HEK293T (cell line): Measurements from ENCODE around the gene ARHGAP22.

ENCODE experiments used
- CTCF ChIA-PET: fragments of 350-600 bp; formaldehyde crosslinking; extraction: SDS; loops from one replicate; lab custom pipeline; 2021; ENCODE audit warnings: antibody characterized with exemption, inconsistent platforms; lab: Yijun Ruan, JAX
- POLR2A ChIA-PET: fragments of 350-600 bp; formaldehyde crosslinking; extraction: SDS; loops from one replicate; lab custom pipeline; 2020; ENCODE audit warnings: antibody characterized with exemption, inconsistent platforms; lab: Yijun Ruan, JAX
- DNase-seq: peaks from one replicate; pipeline ENCODE4 v3.0.0; 2012; ENCODE audit warnings: mixed read lengths; ENCODE audit errors: extremely low spot score
- ARNT ChIP-seq: fragments of 450-650 bp; IDR thresholded peaks from 2 replicates; pipeline ENCODE4 v1.6.1; 2017; ENCODE audit warnings: mild to moderate bottlenecking
- BHLHE40 ChIP-seq: fragments of 450-650 bp; IDR thresholded peaks from 2 replicates; pipeline ENCODE4 v1.6.1; 2016; ENCODE audit warnings: mild to moderate bottlenecking, moderate library complexity, borderline replicate concordance
- CTBP1 ChIP-seq: fragments of 450-650 bp; IDR thresholded peaks from 2 replicates; pipeline ENCODE4 v1.6.1; 2016; ENCODE audit warnings: borderline replicate concordance
- ELF4 ChIP-seq: fragments of 450-650 bp; IDR thresholded peaks from 2 replicates; pipeline ENCODE4 v1.6.1; 2017; ENCODE audit warnings: antibody characterized with exemption
- FOXA1 ChIP-seq: fragments of 450-650 bp; IDR thresholded peaks from 2 replicates; pipeline ENCODE4 v1.6.1; 2016; ENCODE audit warnings: mild to moderate bottlenecking
- FOXK2 ChIP-seq: fragments of 450-650 bp; IDR thresholded peaks from 2 replicates; pipeline ENCODE4 v1.6.1; 2016; ENCODE audit warnings: mild to moderate bottlenecking
- FOXM1 ChIP-seq: fragments of 450-650 bp; IDR thresholded peaks from 2 replicates; pipeline ENCODE4 v1.6.1; 2017; ENCODE audit warnings: mild to moderate bottlenecking, borderline replicate concordance
- HDGF ChIP-seq: fragments of 450-650 bp; IDR thresholded peaks from 2 replicates; pipeline ENCODE4 v1.6.1; 2017; ENCODE audit warnings: antibody characterized with exemption, borderline replicate concordance
- L3MBTL2 ChIP-seq: fragments of 450-650 bp; conservative IDR thresholded peaks from 2 replicates; pipeline ENCODE4 v1.6.1; 2016; ENCODE audit warnings: mild to moderate bottlenecking
- LEF1 ChIP-seq: fragments of 450-650 bp; IDR thresholded peaks from 2 replicates; pipeline ENCODE4 v1.6.1; 2017; ENCODE audit warnings: mild to moderate bottlenecking, borderline replicate concordance
- NFRKB ChIP-seq: fragments of 450-650 bp; IDR thresholded peaks from 2 replicates; pipeline ENCODE4 v1.6.1; 2016; ENCODE audit warnings: mild to moderate bottlenecking, moderate library complexity
- PKNOX1 ChIP-seq: fragments of 450-650 bp; IDR thresholded peaks from 2 replicates; pipeline ENCODE4 v1.6.1; 2016
- SP1 ChIP-seq: fragments of 450-650 bp; IDR thresholded peaks from 2 replicates; pipeline ENCODE4 v1.6.1; 2017
- SUZ12 ChIP-seq: fragments of 450-650 bp; IDR thresholded peaks from 2 replicates; pipeline ENCODE4 v1.6.1; 2016; ENCODE audit warnings: mild to moderate bottlenecking
- TARDBP ChIP-seq: fragments of 450-650 bp; IDR thresholded peaks from 2 replicates; pipeline ENCODE4 v1.6.1; 2016
- ZNF384 ChIP-seq: fragments of 450-650 bp; IDR thresholded peaks from 2 replicates; pipeline ENCODE4 v1.6.1; 2016

Gene ARHGAP22

GRCh38 chr10:48533540-48533939 is 71.3 kb downstream of the ARHGAP22 start:
- no peak for TF ChIP-seq SUZ12
- no peak for TF ChIP-seq NFRKB
- no peak for TF ChIP-seq FOXA1
- no peak for TF ChIP-seq LEF1
- no peak for TF ChIP-seq FOXM1
- TF ChIP-seq ZNF384, result no peak
- no peak for TF ChIP-seq TARDBP
- TF ChIP-seq FOXK2, result no peak
- no peak for TF ChIP-seq BHLHE40
- TF ChIP-seq CTBP1, result no peak
- TF ChIP-seq HDGF, result no peak
- TF ChIP-seq PKNOX1, result no peak
- no peak for TF ChIP-seq ELF4
- TF ChIP-seq SP1, result no peak
- no peak for TF ChIP-seq ARNT
- ChIA-PET POLR2A (no interaction called here), CTCF (interaction anchor here (0.5 kb wide), 1 partner anchor 73 kb away, joined by 3 read pairs; no protein-coding TSS in a partner anchor)

GRCh38 chr10:48531486-48531885 is 73.4 kb downstream of the ARHGAP22 start:
- POLR2A ChIA-PET, result no interaction called here
- DNase-seq, result no peak
- CTCF ChIA-PET, result interaction anchor here (0.7 kb wide), 1 partner anchor 17 kb away, joined by 3 read pairs; no protein-coding TSS in a partner anchor
- TF ChIP-seq ELF4 (no peak), HDGF (no peak), PKNOX1 (no peak), NFRKB (no peak), LEF1 (no peak), FOXK2 (no peak), ARNT (no peak), FOXA1 (no peak), L3MBTL2 (no peak), CTBP1 (no peak), FOXM1 (no peak), TARDBP (no peak), SP1 (no peak), BHLHE40 (no peak), SUZ12 (no peak), ZNF384 (no peak)

More at GRCh38 chr10:48533540-48533939, 71.3 kb downstream of the ARHGAP22 start:
- DNase-seq, result no peak

- ChIA-PET POLR2A (no interaction called here), CTCF (no interaction called here)
- TF ChIP-seq SP1 (no peak), PKNOX1 (no peak), ELF4 (no peak), NFRKB (no peak), BHLHE40 (no peak), CTBP1 (no peak), ZNF384 (no peak), FOXM1 (no peak), SUZ12 (no peak), FOXA1 (no peak), L3MBTL2 (no peak), ARNT (no peak)
- DNase-seq, result no peak
These were observed 75.5 kb downstream of the ARHGAP22 start for GRCh38 chr10:48529331-48529730.

- ChIA-PET POLR2A (no interaction called here), CTCF (interaction anchor here (1.0 kb wide), 1 partner anchor 128 kb away, joined by 3 read pairs; no protein-coding TSS in a partner anchor)
- no peak for DNase-seq
- TF ChIP-seq SUZ12 (no peak), L3MBTL2 (no peak), NFRKB (no peak), ELF4 (no peak), PKNOX1 (no peak), FOXM1 (no peak), FOXK2 (no peak), FOXA1 (no peak), BHLHE40 (no peak), ARNT (no peak), ZNF384 (no peak), TARDBP (no peak), HDGF (no peak), SP1 (no peak), LEF1 (no peak), CTBP1 (no peak)
These were observed 77.1 kb downstream of the ARHGAP22 start for GRCh38 chr10:48527756-48528155.

GRCh38 chr10:48526846-48527505 is 77.9 kb downstream of the ARHGAP22 start:
- CTCF ChIA-PET, result no interaction called here
- DNase-seq, result no peak
- TF ChIP-seq LEF1 (no peak), L3MBTL2 (no peak), TARDBP (no peak), FOXK2 (no peak), FOXM1 (no peak), ELF4 (no peak), NFRKB (no peak), SUZ12 (no peak)
- POLR2A ChIA-PET, result no interaction called here
